ENCODE results near the gene CAMK1D.
"Not testable (repeated sequence)": the region's sequence is repeated elsewhere in the genome, so short reads cannot be mapped to it uniquely, and the experiment has no call there.

The CAMK1D gene

GRCh38 chr10:12699781-12700556, 350.6 kb downstream of the CAMK1D start:
- DNase-seq (ENCODE audit: low read depth), result no peak

- no peak for DNase-seq (ENCODE audit: low read depth)
Measured at GRCh38 chr10:12700557-12700874, 351.2 kb downstream of the CAMK1D start.

- no peak for DNase-seq (ENCODE audit: low read depth)
Measured at GRCh38 chr10:12701696-12702095, 352.3 kb downstream of the CAMK1D start.

- DNase-seq (ENCODE audit: low read depth), result no peak
Measured at GRCh38 chr10:12702215-12702770, 352.9 kb downstream of the CAMK1D start.

- DNase-seq (ENCODE audit: low read depth), result no peak
Measured at GRCh38 chr10:12703126-12703525, 353.8 kb downstream of the CAMK1D start.

- no peak for DNase-seq (ENCODE audit: low read depth)
Measured at GRCh38 chr10:12703813-12704212, 354.5 kb downstream of the CAMK1D start.

- no peak for DNase-seq (ENCODE audit: low read depth)
Measured at GRCh38 chr10:12704488-12704887, 355.1 kb downstream of the CAMK1D start.

GRCh38 chr10:12705943-12706342, 356.6 kb downstream of the CAMK1D start:
- DNase-seq (ENCODE audit: low read depth), result no peak

- no peak for DNase-seq (ENCODE audit: low read depth)
Measured at GRCh38 chr10:12707461-12708185, 358.3 kb downstream of the CAMK1D start.

GRCh38 chr10:12709000-12709401, 359.7 kb downstream of the CAMK1D start:
- DNase-seq (ENCODE audit: low read depth), result no peak

GRCh38 chr10:12709521-12709963, 360.2 kb downstream of the CAMK1D start:
- DNase-seq (ENCODE audit: low read depth), result no peak

- DNase-seq (ENCODE audit: low read depth), result no peak
Measured at GRCh38 chr10:12710157-12710556, 360.8 kb downstream of the CAMK1D start.

- DNase-seq (ENCODE audit: low read depth), result peak; percentile 59
Measured at GRCh38 chr10:12710594-12711349, 361.4 kb downstream of the CAMK1D start.

GRCh38 chr10:12711350-12711708, 362.0 kb downstream of the CAMK1D start:
- DNase-seq (ENCODE audit: low read depth), result no peak

- DNase-seq (ENCODE audit: low read depth), result no peak
Measured at GRCh38 chr10:12712293-12712983, 363.1 kb downstream of the CAMK1D start.

GRCh38 chr10:12712984-12713316, 363.6 kb downstream of the CAMK1D start:
- not testable (repeated sequence) for DNase-seq (ENCODE audit: low read depth)

GRCh38 chr10:12716042-12716441, 366.7 kb downstream of the CAMK1D start:
- DNase-seq (ENCODE audit: low read depth), result no peak

GRCh38 chr10:12717981-12718707, 368.8 kb downstream of the CAMK1D start:
- no peak for DNase-seq (ENCODE audit: low read depth)

GRCh38 chr10:12719365-12719764, 370.0 kb downstream of the CAMK1D start:
- no peak for DNase-seq (ENCODE audit: low read depth)

- DNase-seq (ENCODE audit: low read depth), result no peak
Measured at GRCh38 chr10:12720217-12720981, 371.1 kb downstream of the CAMK1D start.

GRCh38 chr10:12721334-12721733, 372.0 kb downstream of the CAMK1D start:
- DNase-seq (ENCODE audit: low read depth), result no peak

All from T follicular helper cell (primary cell).